GM12878 (cell line): ENCODE measurements around the gene ETV2. TPM values are rescaled to one million over a fixed set of nuclear protein-coding genes. Genes with fewer than 3 reads are reported as not detected.

Source experiments
- ATAC-seq: fragments of 200-7000 bp; cut with Tn5 transposase; 3 replicates; pipeline ENCODE4 v1.9.1; 2020; ENCODE audit warnings: mild to moderate bottlenecking, moderate library complexity
- BruUV-seq: library from RNA; stranded (reverse); fragments of 400-500 nt; replicated peaks from 2 replicates; lab custom pipeline; 2021; lab: Mats Ljungman, UMichigan
- CTCF ChIA-PET: fragments of 300-600 bp; sonication (Branson Sonifier 250); formaldehyde crosslinking; extraction: SDS; loops from one replicate; lab custom pipeline; 2021; ENCODE audit warnings: inconsistent platforms; lab: Yijun Ruan, JAX
- POLR2A ChIA-PET: fragments of 350-600 bp; formaldehyde crosslinking; extraction: SDS; loops from one replicate; lab custom pipeline; 2021; ENCODE audit warnings: inconsistent platforms; lab: Charles Lee
- RAD21 ChIA-PET: fragments of 300-600 bp; sonication (Branson Sonifier 250); formaldehyde crosslinking; loops from one replicate; lab custom pipeline; 2023; ENCODE audit warnings: antibody characterized with exemption; ENCODE audit not compliant: unreplicated experiment; lab: Charles Lee
- SMC1A ChIA-PET: fragments of 300-600 bp; sonication (Branson Sonifier 250); formaldehyde crosslinking; loops from one replicate; lab custom pipeline; 2023; ENCODE audit not compliant: unreplicated experiment, uncharacterized antibody; lab: Charles Lee
- DNase-seq: peaks from one replicate; pipeline ENCODE4 v3.0.0-alpha.2; 2011; ENCODE audit warnings: low read depth, low spot score
- FAIRE-seq: peaks from 3 replicates; lab custom pipeline; 2011; peaks lifted over from hg19 to GRCh38; lab: Jason Lieb, UNC
- H2AFZ ChIP-seq: 2 replicates; pipeline ENCODE4 v1.6.0; 2011; ENCODE audit warnings: low read depth, low read length, control low read depth; ENCODE audit not compliant: control insufficient read depth
- H3K27ac ChIP-seq: 2 replicates; pipeline ENCODE4 v1.5.1; 2011; ENCODE audit warnings: control low read depth; ENCODE audit not compliant: control insufficient read depth, insufficient read depth
- H3K27me3 ChIP-seq, 2 experiments: replicated peaks in 1 of 2; 2 replicates each; pipeline versions ENCODE4 v1.6.0 to v1.6.1; 2011; ENCODE audit warnings: low read length in 1 of 2; ENCODE audit not compliant: control insufficient read depth in 2 of 2, insufficient read depth in 2 of 2
- H3K36me3 ChIP-seq, 2 experiments: 2 replicates each; pipeline ENCODE4 v1.5.1; 2011; ENCODE audit warnings: low read length in 1 of 2; ENCODE audit not compliant: control insufficient read depth in 2 of 2, insufficient read depth in 2 of 2
- H3K4me1 ChIP-seq: 2 replicates; pipeline ENCODE4 v1.6.1; 2011; ENCODE audit warnings: mild to moderate bottlenecking, low read length, moderate library complexity, mixed read lengths; ENCODE audit not compliant: control insufficient read depth, insufficient read depth
- H3K4me2 ChIP-seq: 2 replicates; pipeline ENCODE4 v1.6.0; 2011; ENCODE audit warnings: control low read depth; ENCODE audit not compliant: control insufficient read depth, insufficient read depth
- H3K4me3 ChIP-seq: fragments of 200-600 bp; sonication (generic); 2 replicates; pipeline ENCODE4 v1.5.1; 2016
- H3K79me2 ChIP-seq: 2 replicates; pipeline ENCODE4 v1.6.0; 2011; ENCODE audit warnings: low read length; ENCODE audit not compliant: control insufficient read depth, insufficient read depth
- H3K9ac ChIP-seq: 2 replicates; pipeline ENCODE4 v1.8.0; 2011; ENCODE audit warnings: low read length, control low read depth, mixed read lengths; ENCODE audit not compliant: control insufficient read depth, insufficient read depth
- H3K9me3 ChIP-seq: replicated peaks from 3 replicates; pipeline ENCODE4 v1.5.1; 2011; ENCODE audit warnings: mild to moderate bottlenecking, low read length; ENCODE audit not compliant: control insufficient read depth, insufficient read depth
- H4K20me1 ChIP-seq: 2 replicates; pipeline ENCODE4 v1.6.0; 2011; ENCODE audit not compliant: control insufficient read depth, insufficient read depth
- CHD1 ChIP-seq: IDR thresholded peaks from 2 replicates; pipeline ENCODE4 v1.6.1; 2012; ENCODE audit warnings: low read depth, low read length, improper control_type of control experiment
- CHD2 ChIP-seq: IDR thresholded peaks from 2 replicates; pipeline ENCODE4 v1.6.1; 2011; ENCODE audit warnings: low read depth, low read length, improper control_type of control experiment, borderline replicate concordance
- CUX1 ChIP-seq: IDR thresholded peaks from 2 replicates; pipeline ENCODE4 v1.6.1; 2012; ENCODE audit warnings: improper control_type of control experiment, low read depth, low read length; ENCODE audit not compliant: insufficient replicate concordance
- EP300 ChIP-seq, 2 experiments: fragments of 150-350 bp in 1 of 2; IDR thresholded peaks; 2 replicates each; pipeline ENCODE4 v1.6.1; 2011 to 2012; ENCODE audit warnings: low read depth in 2 of 2, low read length in 2 of 2, borderline replicate concordance in 1 of 2, improper control_type of control experiment in 1 of 2, inconsistent platforms in 1 of 2; ENCODE audit not compliant: control insufficient read depth in 1 of 2
- HDAC6 ChIP-seq: fragments of 200-600 bp; sonication (generic); IDR thresholded peaks from one replicate; pipeline ENCODE4 v1.8.0; 2017; ENCODE audit warnings: antibody characterized with exemption; ENCODE audit not compliant: unreplicated experiment
- IKZF1 ChIP-seq: fragments of 450-650 bp; conservative IDR thresholded peaks from 2 replicates; pipeline ENCODE4 v1.6.1; 2017; ENCODE audit warnings: antibody characterized with exemption, mild to moderate bottlenecking
- JUNB ChIP-seq: IDR thresholded peaks from 2 replicates; pipeline ENCODE4 v1.6.1; 2016; ENCODE audit warnings: antibody characterized with exemption, mild to moderate bottlenecking
- MTA2 ChIP-seq: fragments of 450-650 bp; IDR thresholded peaks from 2 replicates; pipeline ENCODE4 v1.6.1; 2016; ENCODE audit warnings: low read depth, mild to moderate bottlenecking, moderate library complexity
- MTA3 ChIP-seq: IDR thresholded peaks from 2 replicates; pipeline ENCODE4 v1.6.1; 2012; ENCODE audit warnings: low read length, inconsistent platforms, borderline replicate concordance
- MXI1 ChIP-seq: fragments of 150-350 bp; IDR thresholded peaks from 2 replicates; pipeline ENCODE4 v1.6.1; 2011; ENCODE audit warnings: low read depth, mild to moderate bottlenecking, inconsistent platforms, low read length, improper control_type of control experiment
- PAX5 ChIP-seq: IDR thresholded peaks from 2 replicates; pipeline ENCODE4 v1.6.1; 2011; ENCODE audit warnings: low read depth, low read length, borderline replicate concordance
- PKNOX1 ChIP-seq: fragments of 450-650 bp; IDR thresholded peaks from 2 replicates; pipeline ENCODE4 v1.6.1; 2016; ENCODE audit warnings: mild to moderate bottlenecking
- SMAD5 ChIP-seq: IDR thresholded peaks from 2 replicates; pipeline ENCODE4 v1.6.1; 2016; ENCODE audit warnings: antibody characterized with exemption, low read depth
- STAT1 ChIP-seq: fragments of 450-650 bp; conservative IDR thresholded peaks from 2 replicates; pipeline ENCODE4 v1.6.1; 2014; ENCODE audit warnings: antibody characterized with exemption, mild to moderate bottlenecking
- WRNIP1 ChIP-seq: IDR thresholded peaks from 2 replicates; pipeline ENCODE4 v1.6.1; 2011; ENCODE audit warnings: low read depth, low read length, improper control_type of control experiment, borderline replicate concordance
- WGBS: methylation state at CpG from one replicate; pipeline ENCODE4 v1.1.6; 2016; ENCODE audit warnings: low lambda C conversion rate; ENCODE audit not compliant: insufficient replicate concordance, insufficient coverage; ENCODE audit errors: missing lambda C conversion rate; 5-methylcytosine and 5-hydroxymethylcytosine counted together
- in situ Hi-C: fragments of 300-500 bp; cut with MboI; formaldehyde crosslinking; loops from 9 replicates; pipeline ENCODE4 v1.14.3; 2018; ENCODE audit warnings: mixed read lengths
- intact Hi-C: fragments of 100-400 bp; cut with micrococcal nuclease; formaldehyde crosslinking; loops from one replicate; pipeline ENCODE4 v1.14.2; 2022; ENCODE audit not compliant: unreplicated experiment
- polyA plus RNA-seq, 11 experiments: library from polyadenylated mRNA; depleted of rRNA in 4 of 11; unstranded in 6 of 11; stranded (reverse) in 5 of 11; fragments of >200 nt; fragmentation: Nextera tagmentation in 4 of 11; fragmentation: Illumina TruSeq in 1 of 11; extraction: Ambion mirVana in 4 of 11; extraction: Trizol in 1 of 11; gene quantifications; 1 replicate in 1 of 11; 2 replicates in 10 of 11; pipeline versions ENCODE4 v1.2.1 to v1.2.3, GENCODE V29; 2011 to 2016; ENCODE audit warnings: inconsistent platforms in 2 of 11, missing spikeins in 2 of 11, low read depth in 1 of 11
- total RNA-seq, 4 experiments: library from RNA; depleted of rRNA in 3 of 4; stranded (reverse); fragments of >200 nt in 3 of 4; fragmentation: Illumina TruSeq in 1 of 4; extraction: Trizol in 1 of 4; gene quantifications; 2 replicates each; pipeline versions ENCODE4 v1.2.1 to v1.2.3, GENCODE V29; 2013 to 2021

Gene ETV2
- total and polyA plus RNA-seq, 10 of the 15 experiments (the other 5 are each of a cell fraction or from before 2014, with no cell fraction given): 0.10 to 1.4 (median 0.54) TPM; not detected in 1

GRCh38 chr19:35636651-35637050, 4.9 kb upstream of the ETV2 start:
- no peak for DNase-seq
- H3K27me3 ChIP-seq: no peaks in the 10 kb centered on the region
- no peak overlapping the region for H3K4me3 ChIP-seq
- ChIA-PET POLR2A (no interaction called here), CTCF (interaction anchor here (0.6 kb wide), 1 partner anchor 1390 kb away, joined by 3 read pairs; no protein-coding TSS in a partner anchor), RAD21 (no interaction called here), SMC1A (interaction anchor here (1.2 kb wide), 1 partner anchor 10 kb away, joined by 5 read pairs; no protein-coding TSS in a partner anchor)
- H4K20me1 ChIP-seq: no peaks in the 10 kb centered on the region
- BruUV-seq: no TSS peak
- no peak overlapping the region for H2AFZ ChIP-seq
- TF ChIP-seq STAT1 (no peak), MTA2 (no peak), IKZF1 (no peak), CHD1 (no peak), PAX5 (no peak), WRNIP1 (no peak), HDAC6 (no peak), MTA3 (no peak), SMAD5 (no peak), CUX1 (no peak), MXI1 (no peak), PKNOX1 (no peak), JUNB (no peak), CHD2 (no peak), EP300 (IDR thresholded peaks at IDR 0.05; ENCODE audit: borderline replicate concordance in 1 of 2, control insufficient read depth in 1 of 2, low read depth in 2 of 2, low read length in 2 of 2) (no peak)
- no peak overlapping the region for H3K27ac ChIP-seq
- no peak overlapping the region for H3K9ac ChIP-seq
- no peaks in the 10 kb centered on the region for H3K79me2 ChIP-seq
- no peak for FAIRE-seq
- no peaks in the 10 kb centered on the region for H3K9me3 ChIP-seq
- intact Hi-C loops (no loop called here), in situ Hi-C loops (no loop called here)
- peaks cover 5% of the 10 kb centered on the region for H3K4me1 ChIP-seq
- ATAC-seq: no peak
- H3K36me3 ChIP-seq: peaks cover 12 to 21% of the 10 kb centered on the region in 2 experiments; a peak in 3 of 4 replicates
- no peak overlapping the region for H3K4me2 ChIP-seq
- 76% methylated on average over 3 of the region's 3 CpGs for WGBS
